SIG-M5 treated with dmso at 0.1 percent for 504 hours (cell line): Measurements from ENCODE around the gene IRS2.

Experiments
- DNase-seq: peaks from one replicate; lab custom pipeline; 2025; ENCODE audit not compliant: unreplicated experiment; lab: John Stamatoyannopoulos, UW

The IRS2 gene

DNA sequence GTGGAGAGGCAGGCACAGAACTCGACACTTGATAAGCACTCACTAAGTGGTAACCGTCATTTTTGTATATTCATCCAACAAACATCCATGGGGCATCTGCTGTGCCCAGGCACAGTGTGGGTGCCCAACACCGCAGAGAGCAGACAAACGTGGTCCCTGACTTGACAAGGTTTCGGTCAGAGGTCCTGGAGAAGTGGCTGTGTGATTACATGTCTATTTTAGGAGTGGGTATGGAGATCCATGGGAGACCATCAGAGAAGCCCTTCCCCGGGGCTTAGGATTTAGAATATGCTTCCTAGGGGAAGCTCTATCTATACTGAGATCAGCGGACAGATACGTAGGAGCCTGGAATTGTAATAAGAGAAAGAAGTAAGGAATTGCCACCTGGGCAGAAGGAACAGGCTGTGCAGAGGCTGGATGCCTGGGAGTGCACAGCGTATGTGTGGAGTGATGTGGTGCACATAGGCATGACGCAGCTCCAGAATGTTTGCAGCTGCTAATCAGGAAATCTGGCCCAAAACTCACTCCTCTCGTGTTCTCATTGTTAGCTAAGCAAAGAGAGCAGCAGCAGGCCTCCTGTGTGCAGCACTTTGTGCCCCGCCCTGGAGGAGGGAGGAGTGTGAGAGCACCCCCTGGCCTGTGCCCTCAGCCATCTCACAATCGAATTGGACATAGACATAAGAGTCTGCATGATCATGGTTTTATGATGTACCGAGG lies 23.0 kb upstream of the IRS2 start:
- no peak for DNase-seq

DNA sequence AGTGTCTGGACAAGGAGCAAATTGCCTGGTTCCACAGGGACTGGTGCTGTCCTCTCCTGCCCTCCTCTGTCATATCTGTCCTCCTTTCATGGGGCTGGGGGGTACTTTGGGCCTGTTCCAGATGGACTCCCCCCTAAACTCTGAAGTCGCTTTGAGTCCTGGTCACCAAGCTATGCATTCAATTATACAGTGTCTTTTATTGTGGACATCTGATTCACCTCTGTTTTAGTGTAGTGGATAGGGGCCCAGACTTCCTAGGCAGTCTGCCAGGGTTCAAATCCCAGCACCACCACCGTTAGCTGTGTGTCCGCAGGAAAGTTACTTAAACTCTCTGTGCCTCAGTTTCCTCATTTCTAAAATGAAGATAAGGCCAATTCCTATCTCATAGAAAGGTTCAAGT lies 21.0 kb upstream of the IRS2 start:
- no peak for DNase-seq

DNA sequence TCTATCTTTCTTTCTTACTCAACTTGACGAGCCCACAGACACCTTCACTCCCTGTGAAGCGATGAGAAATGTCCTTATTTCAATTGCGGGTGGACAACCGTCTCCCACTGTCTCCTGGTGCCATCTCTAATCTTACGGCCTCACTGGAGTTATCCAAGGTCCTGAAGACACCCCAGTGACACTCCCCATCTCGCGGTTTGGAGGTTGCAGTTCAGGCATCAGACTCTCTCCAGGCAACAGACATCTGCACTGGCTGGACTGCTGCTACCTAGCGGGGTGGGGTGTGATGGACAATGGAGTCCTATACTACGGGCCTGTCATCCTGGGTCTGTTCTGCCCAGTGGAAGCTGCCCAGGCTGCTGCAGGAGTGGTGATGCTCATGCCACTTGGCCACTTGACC lies 18.3 kb upstream of the IRS2 start:
- no peak for DNase-seq

DNA sequence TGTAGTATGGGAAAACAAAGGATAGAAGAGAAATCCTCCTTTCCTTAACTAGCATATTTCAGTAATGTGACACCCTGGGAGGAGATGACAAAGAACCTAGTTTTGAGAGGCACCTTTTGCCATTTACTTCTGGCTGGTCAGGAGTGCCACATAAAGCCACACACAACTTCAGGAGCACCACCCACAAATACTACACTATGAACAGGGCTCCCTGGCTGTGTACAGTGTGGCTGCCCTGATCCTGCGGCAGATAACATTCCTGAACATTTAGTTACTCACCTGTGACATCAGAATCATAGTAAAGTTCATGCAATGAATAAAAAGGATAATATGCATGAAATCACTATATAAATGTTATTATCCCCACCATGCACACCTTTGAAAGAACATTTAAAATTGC lies 17.4 kb upstream of the IRS2 start:
- no peak for DNase-seq

DNA sequence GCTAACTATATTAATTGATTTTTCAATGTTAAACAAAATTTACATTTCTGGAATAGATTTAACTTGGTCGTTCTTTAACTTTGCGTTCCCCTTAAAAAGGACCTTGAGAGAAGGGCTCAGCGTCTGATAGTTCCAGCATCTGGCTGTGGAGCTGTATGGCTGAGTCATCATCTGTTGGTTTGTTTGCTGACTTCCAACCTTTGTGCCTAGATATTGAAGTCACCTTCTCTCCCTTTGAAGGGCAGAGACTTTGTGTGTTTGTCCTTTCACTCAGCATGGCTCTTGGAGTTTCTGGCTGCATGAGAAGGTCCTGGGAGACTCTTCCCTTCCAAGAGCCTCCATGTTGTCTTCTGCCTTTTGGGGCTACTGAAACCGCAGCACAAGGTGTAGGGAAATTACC lies 16.6 kb upstream of the IRS2 start:
- no peak for DNase-seq

DNA sequence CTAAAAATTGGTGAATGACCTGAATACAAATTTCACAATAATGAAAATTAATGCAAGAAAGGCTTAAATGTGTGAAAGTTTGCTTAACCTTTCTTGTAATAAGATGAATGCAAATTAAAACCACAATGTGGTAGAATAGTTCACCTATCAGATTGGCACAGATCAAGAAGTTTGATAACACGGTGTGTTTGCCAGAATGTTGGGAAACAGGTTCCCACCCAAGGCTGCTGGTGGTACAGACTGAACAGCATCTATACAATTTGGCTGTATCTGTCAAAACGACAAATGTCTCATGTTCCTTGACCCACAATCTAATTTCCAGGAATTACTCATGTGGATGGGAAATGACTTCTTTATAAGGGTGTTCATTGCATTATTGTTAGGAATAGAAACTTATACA lies 8.6 kb upstream of the IRS2 start:
- DNase-seq, result no peak

DNA sequence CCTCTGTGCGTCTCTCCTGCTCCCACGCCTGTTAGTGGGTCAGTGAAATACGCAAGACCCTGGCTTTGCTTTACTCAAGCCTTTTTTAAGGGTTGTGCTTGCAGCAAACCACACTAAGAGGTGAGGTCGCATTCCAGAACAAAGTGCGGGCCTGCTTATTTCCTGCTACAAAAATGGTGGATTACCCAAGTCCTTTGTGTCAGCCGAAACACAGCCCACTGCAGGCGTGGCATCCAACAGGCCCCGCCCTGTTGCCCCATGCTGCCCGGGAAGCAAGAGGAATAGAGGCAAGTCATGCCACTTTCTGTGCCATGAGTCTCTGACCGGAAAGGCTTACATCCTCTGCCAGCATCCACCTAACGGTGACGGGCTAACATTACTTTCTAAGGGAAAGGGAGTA lies 7.7 kb upstream of the IRS2 start:
- no peak for DNase-seq

DNA sequence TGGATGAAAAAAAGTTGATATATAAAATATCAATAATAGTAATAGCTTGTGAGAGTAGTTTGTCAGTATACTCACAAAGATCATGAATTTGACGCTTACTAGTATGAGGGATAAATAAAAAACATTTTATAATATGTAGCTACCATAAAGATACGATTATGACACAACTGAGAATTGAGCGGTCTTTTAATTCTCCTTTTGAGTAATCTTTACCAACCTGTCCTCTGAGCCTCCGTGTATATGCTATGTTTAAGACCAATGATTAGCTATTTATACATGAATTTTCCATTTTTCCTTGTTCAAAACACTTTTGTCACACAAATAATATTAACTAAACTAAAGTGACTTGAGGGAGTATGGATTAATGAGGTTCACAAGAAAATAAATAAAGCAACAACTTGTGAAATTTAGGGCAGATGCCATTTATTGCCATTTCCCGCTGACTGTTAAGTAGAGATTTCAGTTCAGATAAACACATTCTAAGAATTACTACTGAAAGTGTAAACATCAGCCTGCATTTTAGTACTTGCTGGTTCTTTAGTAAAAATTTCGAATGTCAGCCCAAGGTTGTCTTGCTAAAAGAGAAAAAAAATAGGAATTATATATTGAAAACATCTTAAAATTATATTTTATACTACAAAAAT lies 6.2 kb upstream of the IRS2 start:
- DNase-seq, result no peak

DNA sequence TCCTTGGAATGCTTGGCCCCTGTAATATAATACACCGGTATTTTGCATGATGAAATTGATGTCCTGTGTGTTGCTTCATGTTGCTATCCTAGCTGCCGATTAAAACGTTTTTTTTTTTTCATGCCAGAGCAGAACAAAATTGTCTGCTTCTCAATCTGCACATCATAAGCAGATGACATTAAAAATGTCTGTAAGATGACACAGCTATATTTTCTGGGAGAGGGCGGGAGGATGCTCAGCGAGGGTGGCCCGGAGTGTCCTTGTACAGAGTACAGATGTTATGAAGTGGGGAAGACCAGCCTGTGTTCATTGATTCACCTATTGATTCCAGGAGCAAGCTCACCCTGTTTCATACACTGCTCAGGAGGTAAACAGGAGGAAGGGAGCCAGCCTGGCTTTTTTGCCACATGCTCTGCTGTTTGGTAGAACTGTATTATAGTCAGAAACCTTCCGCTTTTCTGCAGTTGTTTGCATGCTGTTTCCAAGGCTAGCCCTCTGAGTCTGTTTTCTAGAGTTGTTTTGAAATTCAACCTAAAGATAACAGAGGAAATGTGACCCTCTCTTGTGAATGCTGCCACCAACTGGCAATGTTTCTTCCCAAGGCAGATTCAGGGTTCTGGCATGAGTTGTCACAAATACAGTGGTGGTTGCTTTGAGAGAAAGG lies 4.7 kb upstream of the IRS2 start:
- DNase-seq, result peak; percentile 99

DNA sequence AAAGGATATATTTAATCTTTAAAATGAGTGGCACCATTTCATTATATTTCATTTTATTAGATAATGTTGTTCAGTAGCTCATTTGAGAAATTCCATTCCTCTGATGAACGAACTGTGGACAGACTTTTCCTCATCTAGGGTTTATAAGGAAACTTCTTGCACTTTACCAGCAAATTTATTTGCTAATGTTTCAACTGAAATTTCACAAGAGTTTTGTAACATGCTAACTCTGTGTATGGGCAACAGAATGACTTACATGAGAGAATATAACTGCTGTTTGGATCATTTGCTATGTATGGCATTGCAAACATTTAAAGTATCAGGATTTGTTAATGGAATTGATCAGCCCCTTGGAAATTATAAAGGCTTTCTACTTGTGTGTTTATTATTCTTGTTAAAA lies 3.7 kb upstream of the IRS2 start:
- DNase-seq, result peak; percentile 82

DNA sequence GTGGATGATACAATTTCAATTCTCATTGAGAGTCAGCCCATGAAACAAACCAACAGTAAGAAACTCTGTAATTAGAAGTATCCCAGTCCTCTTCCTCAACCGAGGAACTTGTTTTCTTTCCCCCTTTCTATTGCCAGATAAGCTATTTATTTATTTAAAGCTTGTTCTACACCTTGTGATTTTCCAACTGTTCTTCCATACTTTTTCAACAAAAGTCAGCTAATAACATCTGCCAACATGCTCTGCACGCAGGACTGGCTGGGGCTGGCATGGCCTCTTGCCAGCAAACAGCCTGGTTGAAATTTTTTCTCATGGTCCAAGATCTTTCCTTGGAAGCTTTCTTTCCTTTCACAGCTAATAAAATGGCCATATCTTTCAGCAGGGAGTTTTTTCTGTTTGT lies 2.9 kb upstream of the IRS2 start:
- no peak for DNase-seq

DNA sequence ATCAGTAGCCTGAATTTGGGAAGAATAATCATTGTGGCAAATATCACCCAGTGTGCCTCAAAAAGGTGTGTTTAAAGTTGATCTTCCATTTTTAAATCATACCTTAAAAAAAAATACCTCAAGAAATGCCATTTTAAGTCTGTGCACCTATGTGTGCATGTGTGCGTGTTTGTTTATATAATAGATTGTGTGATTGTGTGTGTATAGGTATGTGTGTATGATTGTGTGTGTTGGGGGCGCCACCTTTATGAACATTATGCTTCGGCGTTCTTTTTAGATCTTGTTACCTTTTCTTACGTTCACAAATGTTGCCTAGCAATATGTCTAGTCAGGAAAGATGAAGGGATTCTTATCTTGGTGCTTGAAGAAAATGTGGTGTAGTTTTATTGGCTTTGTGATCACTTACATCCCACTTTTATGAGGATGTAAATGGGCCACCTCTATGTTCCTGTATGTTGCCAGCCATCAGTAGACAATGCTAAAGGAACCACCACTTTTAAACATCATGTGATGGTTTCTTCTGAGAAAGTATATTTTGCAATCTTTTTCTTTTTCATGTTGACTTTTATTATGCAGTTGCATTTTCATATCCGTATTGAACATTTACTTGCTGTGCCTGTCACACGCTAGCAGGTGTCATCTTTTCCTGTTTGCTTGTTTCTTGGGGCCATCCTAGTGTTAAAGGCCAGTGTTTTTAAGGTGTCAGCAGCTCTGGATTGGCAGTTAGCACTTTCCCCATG lies 2.2 kb upstream of the IRS2 start:
- peak; percentile 71 for DNase-seq

DNA sequence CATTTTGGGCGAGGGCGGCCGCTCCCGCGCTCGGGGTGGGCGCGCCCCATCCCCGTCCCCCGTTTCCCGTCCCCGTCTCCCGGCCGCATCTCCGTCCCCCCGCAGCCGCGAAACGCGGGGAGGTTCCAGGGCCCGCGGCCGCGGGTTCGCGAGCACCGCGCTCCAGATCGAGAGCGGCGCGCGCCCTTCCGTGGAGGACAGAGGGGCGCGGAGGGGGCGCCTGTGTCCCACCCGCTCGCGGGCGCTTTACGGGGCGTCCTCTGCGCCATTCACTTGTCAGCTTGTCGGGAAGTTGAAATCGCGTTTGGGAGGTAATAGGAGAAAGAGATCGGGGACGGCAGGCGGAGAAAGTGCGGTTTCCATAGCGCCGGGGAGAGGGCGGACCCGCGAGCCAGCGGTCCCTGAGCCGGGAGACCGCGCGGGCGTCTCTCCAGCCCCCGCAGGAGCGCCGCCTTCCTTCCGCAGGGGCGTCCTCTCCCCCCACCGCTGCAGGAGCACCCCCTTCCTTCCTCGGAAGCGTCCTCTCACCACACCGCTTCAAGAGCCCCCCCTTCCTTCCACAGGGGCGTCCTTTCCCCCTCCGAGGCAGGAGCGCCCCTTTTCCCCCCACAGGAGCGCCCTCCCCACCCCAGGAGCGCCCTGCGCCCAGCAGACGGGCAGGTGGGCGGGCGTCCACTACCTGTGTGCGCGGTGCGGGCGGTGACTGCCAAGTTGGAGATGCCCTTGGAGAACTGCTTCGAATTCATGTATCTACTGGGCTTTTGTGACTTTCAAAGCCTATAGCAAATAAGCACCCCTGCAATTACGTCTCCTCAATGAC lies 962 bp upstream of the IRS2 start:
- DNase-seq, result peak; percentile 64

DNA sequence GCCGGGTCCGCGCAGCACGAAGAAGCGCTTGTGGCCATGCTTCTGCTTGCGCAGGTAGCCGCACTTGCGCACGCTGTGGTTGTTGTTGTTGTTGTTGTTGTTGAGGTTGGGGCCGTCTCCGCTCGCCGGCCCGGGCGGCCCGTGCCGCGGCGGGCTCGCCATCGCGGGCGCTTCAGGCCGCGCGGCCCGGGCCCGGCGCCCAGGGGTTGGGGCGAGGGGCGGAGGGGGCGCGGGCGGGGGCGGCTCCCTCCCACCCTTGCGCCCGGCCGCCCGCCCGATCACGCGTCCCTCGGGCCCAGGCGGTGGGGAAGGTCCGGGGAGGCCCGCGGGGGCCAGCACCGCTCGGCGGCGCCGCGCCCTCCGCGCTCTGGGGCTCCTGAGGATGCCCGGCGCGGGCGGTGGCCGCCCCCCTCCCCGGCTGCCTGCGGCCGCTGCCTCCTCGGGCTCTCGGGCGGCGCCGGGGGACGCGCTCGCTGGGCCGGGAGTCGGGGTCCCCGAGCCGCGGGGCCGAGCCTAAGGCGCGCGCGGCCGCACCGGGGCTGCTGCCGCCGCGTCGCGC lies 412 bp downstream of the IRS2 start:
- no peak for DNase-seq

DNA sequence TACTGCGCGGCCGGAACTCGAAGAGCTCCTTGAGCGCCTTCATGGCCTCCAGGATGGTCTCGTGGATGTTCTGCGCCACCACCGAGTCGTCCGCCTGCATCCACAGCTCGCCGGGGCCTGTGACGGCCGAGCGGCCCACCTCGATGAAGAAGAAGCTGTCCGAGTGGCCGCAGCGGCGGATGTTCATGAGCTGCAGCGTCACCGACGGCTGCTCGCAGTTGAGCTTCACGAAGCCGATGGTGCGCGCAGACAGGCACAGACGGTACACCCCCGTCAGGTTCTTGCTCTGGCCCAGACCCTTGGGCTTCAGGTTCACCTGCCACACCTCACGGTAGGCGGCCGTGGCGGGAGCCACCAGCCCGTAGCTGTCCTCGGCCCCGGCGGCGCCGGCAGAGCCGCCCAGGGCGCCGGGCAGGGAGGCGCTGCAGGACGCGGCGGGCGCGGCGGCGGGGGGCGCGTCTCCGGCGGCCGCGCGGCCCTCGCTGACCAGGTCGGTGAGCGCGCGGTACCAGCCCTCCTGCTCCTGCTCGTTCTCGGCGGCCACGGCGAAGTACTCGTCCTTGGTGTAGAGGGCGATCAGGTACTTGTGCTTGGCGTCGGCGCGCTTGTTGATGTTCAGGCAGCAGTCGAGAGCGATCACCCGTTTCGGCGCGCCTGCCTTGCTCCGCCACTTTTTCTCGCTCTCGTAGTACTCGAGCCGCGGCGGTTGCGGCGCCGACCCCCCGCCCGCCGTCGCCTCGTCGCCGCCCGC lies 1.1 kb downstream of the IRS2 start:
- DNase-seq, result peak; percentile 66

DNA sequence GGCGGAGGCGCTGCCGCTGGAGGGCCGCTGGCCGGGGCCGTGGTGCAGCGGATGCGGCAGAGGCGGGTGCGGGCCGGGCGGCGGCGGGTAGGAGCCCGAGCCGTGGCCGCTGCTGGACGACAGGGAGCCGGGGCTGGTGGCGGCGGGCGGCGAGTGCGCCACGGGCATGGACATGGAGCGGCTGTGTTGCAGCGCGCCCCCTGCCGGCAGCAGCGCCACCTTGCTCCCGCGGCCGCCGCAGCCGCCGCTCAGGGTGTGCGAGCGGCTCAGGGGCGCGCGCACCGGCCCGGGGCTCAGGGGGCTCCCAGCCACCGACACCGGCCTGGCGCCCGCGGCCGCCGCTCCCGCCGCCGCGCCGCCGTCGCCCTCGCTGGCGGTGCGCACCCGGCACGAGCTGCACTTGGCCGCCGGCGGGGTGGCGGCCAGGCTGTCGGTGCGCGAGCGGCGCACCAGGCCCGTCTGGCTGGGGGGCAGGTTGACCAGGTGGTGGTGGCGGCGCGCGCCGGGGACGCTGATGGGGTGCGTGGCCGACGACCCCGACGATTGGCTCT lies 1.7 kb downstream of the IRS2 start:
- peak; percentile 52 for DNase-seq

DNA sequence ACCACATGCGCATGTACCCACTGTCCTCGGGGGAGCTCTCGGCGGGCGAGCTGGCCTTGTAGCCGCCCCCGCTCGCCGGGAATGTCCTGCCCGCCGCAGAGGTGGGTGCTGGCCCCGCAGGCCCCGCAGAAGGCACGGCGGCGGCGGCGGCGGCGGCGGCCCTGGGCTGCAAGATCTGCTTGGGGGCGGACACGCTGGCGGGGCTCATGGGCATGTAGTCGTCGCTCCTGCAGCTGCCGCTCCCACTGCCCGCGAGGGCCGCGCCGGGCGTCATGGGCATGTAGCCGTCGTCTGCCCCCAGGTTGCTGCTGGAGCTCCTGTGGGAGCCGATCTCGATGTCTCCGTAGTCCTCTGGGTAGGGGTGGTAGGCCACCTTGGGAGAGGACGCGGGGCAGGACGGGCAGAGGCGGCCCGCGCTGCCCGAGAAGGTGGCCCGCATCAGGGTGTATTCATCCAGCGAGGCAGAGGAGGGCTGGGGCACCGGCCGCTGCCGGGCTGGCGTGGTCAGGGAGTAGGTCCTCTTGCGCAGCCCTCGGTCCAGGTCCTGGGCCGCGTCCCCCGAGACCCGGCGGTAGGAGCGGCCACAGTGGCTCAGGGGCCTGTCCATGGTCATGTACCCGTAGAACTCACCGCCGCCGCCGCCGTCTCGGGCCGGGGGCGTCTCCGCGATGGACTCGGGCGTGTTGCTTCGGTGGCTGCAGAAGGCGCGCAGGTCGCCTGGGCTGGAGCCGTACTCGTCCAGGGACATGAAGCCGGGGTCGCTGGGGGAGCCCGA lies 2.4 kb downstream of the IRS2 start:
- no peak for DNase-seq

DNA sequence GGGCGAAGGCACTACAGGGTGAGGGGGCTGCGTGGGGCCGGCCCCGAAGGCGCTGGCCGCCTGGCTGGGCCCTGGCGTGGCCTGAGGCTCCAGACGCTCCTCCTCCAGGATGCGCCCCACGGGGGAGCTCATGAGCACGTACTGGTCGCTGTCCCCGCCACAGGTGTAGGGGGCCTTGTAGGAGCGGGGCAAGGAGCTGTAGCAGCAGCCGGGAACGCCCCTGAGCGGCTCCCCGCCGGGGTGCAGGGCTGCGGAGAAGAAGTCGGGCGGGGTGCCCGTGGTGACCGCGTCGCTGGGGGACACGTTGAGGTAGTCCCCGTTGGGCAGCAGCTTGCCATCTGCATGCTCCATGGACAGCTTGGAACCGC lies 3.0 kb downstream of the IRS2 start:
- DNase-seq, result peak; percentile 62
